MCF 10A (cell line): ENCODE data around the gene ADGRG7. TPM values are rescaled to one million over a fixed set of nuclear protein-coding genes. Genes with fewer than 3 reads are reported as not detected.

Experiments used
- BruUV-seq: library from RNA; stranded (reverse); fragments of 400-500 nt; replicated peaks from 2 replicates; lab custom pipeline; 2021; lab: Mats Ljungman, UMichigan
- CTCF ChIA-PET: fragments of 300-600 bp; sonication (Branson Sonifier 250); formaldehyde crosslinking; extraction: SDS; loops from one replicate; lab custom pipeline; 2021; ENCODE audit warnings: antibody characterized with exemption, inconsistent platforms; lab: Yijun Ruan, JAX
- POLR2A ChIA-PET: fragments of 300-600, 350-650 bp; sonication (Branson Sonifier 250); formaldehyde crosslinking; extraction: SDS; loops from one replicate; lab custom pipeline; 2020; ENCODE audit warnings: antibody characterized with exemption, inconsistent platforms; lab: Yijun Ruan, JAX
- DNase-seq: peaks from one replicate; pipeline ENCODE4 v3.0.0-alpha.2; 2018; ENCODE audit not compliant: unreplicated experiment
- H3K27ac Mint-ChIP-seq: one replicate; pipeline ENCODE4 v1.8.0; 2022; ENCODE audit warnings: mild to moderate bottlenecking, low read depth, mixed read lengths; ENCODE audit not compliant: unreplicated experiment
- H3K27me3 Mint-ChIP-seq: one replicate; pipeline ENCODE4 v1.8.0; 2022; ENCODE audit warnings: mixed read lengths; ENCODE audit not compliant: insufficient read depth, unreplicated experiment
- H3K36me3 Mint-ChIP-seq: one replicate; pipeline ENCODE4 v1.8.0; 2022; ENCODE audit warnings: mild to moderate bottlenecking, moderate library complexity, mixed read lengths; ENCODE audit not compliant: insufficient read depth, unreplicated experiment
- H3K4me1 Mint-ChIP-seq: one replicate; pipeline ENCODE4 v1.8.0; 2022; ENCODE audit warnings: mixed read lengths; ENCODE audit not compliant: insufficient read depth, unreplicated experiment
- H3K4me3 Mint-ChIP-seq: one replicate; pipeline ENCODE4 v1.8.0; 2022; ENCODE audit warnings: mild to moderate bottlenecking, moderate library complexity, mixed read lengths; ENCODE audit not compliant: unreplicated experiment
- H3K9me3 Mint-ChIP-seq: one replicate; pipeline ENCODE4 v1.8.0; 2022; ENCODE audit warnings: mixed read lengths; ENCODE audit not compliant: unreplicated experiment
- CTCF ChIP-seq: fragments of 200-600 bp; IDR thresholded peaks from one replicate; pipeline ENCODE4 v1.8.0; 2022; ENCODE audit warnings: antibody characterized with exemption, mild to moderate bottlenecking; ENCODE audit not compliant: unreplicated experiment
- intact Hi-C: fragments of 100-400 bp; cut with micrococcal nuclease; formaldehyde crosslinking; loops from 2 replicates; pipeline ENCODE4 v1.14.1; 2022
- total RNA-seq: library from RNA; stranded (reverse); gene quantifications from 2 replicates; pipeline ENCODE4 v1.2.3, GENCODE V29; 2022

The ADGRG7 gene
- total RNA-seq, 1 experiment from 2014 or later = not detected

GRCh38 chr3:100696161-100696560 is 86.8 kb downstream of the ADGRG7 start:
- peaks cover 11% of the 10 kb centered on the region for H3K4me1 Mint-ChIP-seq
- no TSS peak for BruUV-seq

DNA sequence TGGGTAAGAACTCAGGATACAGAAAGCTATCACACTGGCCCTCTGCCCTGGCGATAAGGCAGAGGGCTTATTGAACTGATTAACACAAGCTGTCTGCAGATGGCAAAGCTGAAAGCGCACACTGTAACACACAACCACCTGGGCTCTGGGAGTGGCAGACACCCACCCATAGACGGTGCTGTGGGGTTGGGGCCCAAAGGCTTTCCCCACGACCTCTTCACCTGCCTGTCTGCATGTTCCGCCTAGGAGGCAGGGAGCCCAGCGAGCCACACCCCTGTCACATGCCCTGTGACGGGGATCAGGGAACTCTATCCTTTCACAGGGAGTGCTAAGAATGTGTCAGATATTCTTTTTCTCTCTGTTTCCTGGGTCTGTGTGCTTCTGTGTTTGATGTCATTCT is 87.8 kb downstream of the ADGRG7 start:
- H3K27me3 Mint-ChIP-seq = no peaks in the 10 kb centered on the region
- intact Hi-C loops = no loop called here
- no peak for TF ChIP-seq CTCF
- H3K27ac Mint-ChIP-seq = no peak overlapping the region
- POLR2A ChIA-PET = interaction anchor here (0.7 to 2.3 kb wide), 2 partner anchors 12 to 451 kb away, joined by 4 to 11 read pairs; partner anchors contain the start of gene TFG
- H3K4me3 Mint-ChIP-seq = no peak overlapping the region
- no peaks in the 10 kb centered on the region for H3K9me3 Mint-ChIP-seq
- DNase-seq = no peak
- H3K36me3 Mint-ChIP-seq = no peaks in the 10 kb centered on the region
- CTCF ChIA-PET = interaction anchor here (1.8 kb wide), 1 partner anchor 9 kb away, joined by 4 read pairs; no protein-coding TSS in a partner anchor
- H3K4me1 Mint-ChIP-seq = peaks cover 14% of the 10 kb centered on the region
- no TSS peak for BruUV-seq

More at GRCh38 chr3:100696161-100696560, 86.8 kb downstream of the ADGRG7 start:
- Mint-ChIP-seq H3K27me3 (no peaks in the 10 kb centered on the region), H3K27ac (no peak overlapping the region), H3K36me3 (no peaks in the 10 kb centered on the region), H3K4me3 (no peak overlapping the region), H3K9me3 (no peaks in the 10 kb centered on the region)
- ChIA-PET POLR2A (interaction anchor here (0.6 to 2.3 kb wide), 9 partner anchors 10 to 435 kb away, joined by 3 to 11 read pairs (median 3); partner anchors contain the start of genes TBC1D23 and TFG), CTCF (interaction anchor here (1.8 kb wide), 1 partner anchor 10 kb away, joined by 4 read pairs; no protein-coding TSS in a partner anchor)
- TF ChIP-seq CTCF = no peak
- DNase-seq = no peak
- intact Hi-C loops = no loop called here

- H3K4me3 Mint-ChIP-seq = no peak overlapping the region
- H3K36me3 Mint-ChIP-seq = no peaks in the 10 kb centered on the region
- BruUV-seq = no TSS peak
- ChIA-PET CTCF (interaction anchor here (1.8 kb wide), 1 partner anchor 8 kb away, joined by 4 read pairs; no protein-coding TSS in a partner anchor), POLR2A (interaction anchor here (0.9 to 2.3 kb wide), 2 partner anchors 11 to 16 kb away, joined by 3 to 11 read pairs; partner anchors contain the start of gene TFG)
- no peak for DNase-seq
- H3K27me3 Mint-ChIP-seq = no peaks in the 10 kb centered on the region
- TF ChIP-seq CTCF = no peak
- H3K9me3 Mint-ChIP-seq = no peaks in the 10 kb centered on the region
- H3K4me1 Mint-ChIP-seq = peaks cover 20% of the 10 kb centered on the region
- intact Hi-C loops = no loop called here
- no peak overlapping the region for H3K27ac Mint-ChIP-seq
Observed at GRCh38 chr3:100697723-100698285, 88.4 kb downstream of the ADGRG7 start.

GRCh38 chr3:100698736-100699135 is 89.3 kb downstream of the ADGRG7 start:
- Mint-ChIP-seq H3K27ac (no peak overlapping the region), H3K4me3 (no peak overlapping the region), H3K4me1 (peaks cover 20% of the 10 kb centered on the region), H3K36me3 (no peaks in the 10 kb centered on the region), H3K9me3 (no peaks in the 10 kb centered on the region), H3K27me3 (no peaks in the 10 kb centered on the region)
- POLR2A ChIA-PET = interaction anchor here (0.9 to 1.4 kb wide), 2 partner anchors 11 to 15 kb away, joined by 3 read pairs; no protein-coding TSS in a partner anchor
- TF ChIP-seq CTCF = no peak
- CTCF ChIA-PET = interaction anchor here (0.8 kb wide), 1 partner anchor 11 kb away, joined by 3 read pairs; no protein-coding TSS in a partner anchor
- intact Hi-C loops = no loop called here
- BruUV-seq = no TSS peak
- no peak for DNase-seq
